CD14-positive monocyte (primary cell): ENCODE results near the gene SETD6. TPM values are rescaled to one million over a fixed set of nuclear protein-coding genes. Genes with fewer than 3 reads are reported as not detected.
A peak's percentile ranks its signal among the peaks of the same experiment; 100 is the strongest.

Experiments
- DNase-seq, 3 donors: peaks; one replicate each; pipeline ENCODE4 v3.0.0-alpha.2; 2011 to 2022
- H2AFZ ChIP-seq: 2 replicates; pipeline ENCODE4 v1.6.0; 2012; ENCODE audit warnings: mild to moderate bottlenecking, low read depth, low read length, inconsistent platforms; ENCODE audit not compliant: insufficient read depth, poor library complexity, severe bottlenecking
- H3K27ac ChIP-seq, 2 donors: 1 replicate in 1 of 2; 2 replicates in 1 of 2; pipeline ENCODE4 v1.5.1; 2012 to 2013; ENCODE audit warnings: low read length in 2 of 2, control low read depth in 1 of 2, inconsistent platforms in 1 of 2, low read depth in 1 of 2, mild to moderate bottlenecking in 1 of 2
- H3K27me3 ChIP-seq, 2 donors: one replicate each; pipeline versions ENCODE4 v1.6.0 to v1.6.1; 2011 to 2013; ENCODE audit warnings: low read length in 2 of 2; ENCODE audit not compliant: control insufficient read depth in 2 of 2, insufficient read depth in 2 of 2
- H3K36me3 ChIP-seq, 2 donors: replicated peaks in 1 of 2; 1 replicate in 1 of 2; 2 replicates in 1 of 2; pipeline versions ENCODE4 v1.5.1 to v1.6.1; 2012 to 2013; ENCODE audit warnings: low read length in 2 of 2, control low read depth in 1 of 2, inconsistent platforms in 1 of 2, mild to moderate bottlenecking in 1 of 2; ENCODE audit not compliant: insufficient read depth in 2 of 2, control insufficient read depth in 1 of 2
- H3K4me1 ChIP-seq, 2 donors: 1 replicate in 1 of 2; 2 replicates in 1 of 2; pipeline versions ENCODE4 v1.5.1 to v1.6.1; 2012 to 2013; ENCODE audit warnings: low read length in 2 of 2, control low read depth in 1 of 2, inconsistent platforms in 1 of 2, mild to moderate bottlenecking in 1 of 2, moderate library complexity in 1 of 2; ENCODE audit not compliant: insufficient read depth in 2 of 2, control insufficient read depth in 1 of 2
- H3K4me2 ChIP-seq: replicated peaks from 2 replicates; pipeline ENCODE3; 2012; ENCODE audit warnings: low read length, moderate library complexity, mild to moderate bottlenecking; ENCODE audit not compliant: poor library complexity, severe bottlenecking; ENCODE audit errors: extremely low read depth
- H3K4me3 ChIP-seq, 3 experiments: fragments of 200-600 bp in 1 of 3; sonication (generic) in 1 of 3; replicated peaks in 1 of 3; 1 replicate in 2 of 3; 2 replicates in 1 of 3; pipeline ENCODE4 v1.5.1; 2011 to 2013; ENCODE audit warnings: low read length in 3 of 3, mild to moderate bottlenecking in 3 of 3, control low read depth in 2 of 3, low read depth in 2 of 3, inconsistent platforms in 1 of 3, moderate library complexity in 1 of 3
- H3K79me2 ChIP-seq: 2 replicates; pipeline ENCODE4 v1.6.0; 2012; ENCODE audit warnings: mild to moderate bottlenecking, control low read depth, inconsistent platforms, low read length, moderate library complexity; ENCODE audit not compliant: insufficient read depth
- H3K9ac ChIP-seq: 2 replicates; pipeline ENCODE4 v1.6.0; 2017; ENCODE audit warnings: low read length, mild to moderate bottlenecking; ENCODE audit not compliant: insufficient read depth, poor library complexity, severe bottlenecking
- H3K9me3 ChIP-seq, 2 donors: replicated peaks in 1 of 2; 1 replicate in 1 of 2; 2 replicates in 1 of 2; pipeline versions ENCODE4 v1.5.1 to v1.6.1; 2012 to 2013; ENCODE audit warnings: low read length in 2 of 2, control low read depth in 1 of 2; ENCODE audit not compliant: control insufficient read depth in 1 of 2, insufficient read depth in 1 of 2
- H4K20me1 ChIP-seq: 2 replicates; pipeline ENCODE4 v1.6.0; 2012; ENCODE audit warnings: mild to moderate bottlenecking, low read length, control low read depth, moderate library complexity; ENCODE audit not compliant: insufficient read depth
- H3K27ac Mint-ChIP-seq, 7 donors: one replicate each; pipeline ENCODE4 v1.8.0; 2020; ENCODE audit warnings: mild to moderate bottlenecking in 7 of 7, mixed read lengths in 7 of 7, moderate library complexity in 6 of 7, inconsistent platforms in 2 of 7
- H3K27me3 Mint-ChIP-seq, 3 donors: one replicate each; pipeline ENCODE4 v1.8.0; 2021 to 2022; ENCODE audit warnings: low read depth in 3 of 3, mild to moderate bottlenecking in 3 of 3, mixed read lengths in 3 of 3, moderate library complexity in 3 of 3, inconsistent platforms in 1 of 3
- H3K36me3 Mint-ChIP-seq, 2 donors: one replicate each; pipeline ENCODE4 v1.8.0; 2020; ENCODE audit warnings: mixed read lengths in 2 of 2, inconsistent platforms in 1 of 2, mild to moderate bottlenecking in 1 of 2
- H3K4me1 Mint-ChIP-seq: one replicate; pipeline ENCODE4 v1.8.0; 2020; ENCODE audit warnings: mild to moderate bottlenecking, mixed read lengths
- H3K4me3 Mint-ChIP-seq, 2 donors: one replicate each; pipeline ENCODE4 v1.8.0; 2020; ENCODE audit warnings: mild to moderate bottlenecking in 2 of 2, mixed read lengths in 2 of 2, moderate library complexity in 1 of 2
- H3K9me3 Mint-ChIP-seq, 7 donors: one replicate each; pipeline ENCODE4 v1.8.0; 2020 to 2022; ENCODE audit warnings: mixed read lengths in 7 of 7, mild to moderate bottlenecking in 6 of 7, moderate library complexity in 6 of 7, inconsistent platforms in 2 of 7
- CTCF ChIP-seq: fragments of 200-600 bp; IDR thresholded peaks from one replicate; pipeline ENCODE4 v1.8.0; 2022; ENCODE audit warnings: antibody characterized with exemption, mild to moderate bottlenecking
- WGBS: methylation state at CpG from one replicate; pipeline ENCODE4 v1.1.5; 2013; ENCODE audit warnings: missing lambda C conversion rate; ENCODE audit not compliant: insufficient coverage; 5-methylcytosine and 5-hydroxymethylcytosine counted together
- intact Hi-C, 2 donors: fragments of 100-400 bp; cut with micrococcal nuclease; formaldehyde crosslinking; loops; one replicate each; pipeline versions ENCODE4 v1.15.0 to v1.15.1; 2023
- polyA plus RNA-seq, 3 donors: library from polyadenylated mRNA; depleted of rRNA in 1 of 3; unstranded in 2 of 3; stranded (reverse) in 1 of 3; fragments of 300-500 nt in 2 of 3; fragments of >200 nt in 1 of 3; fragmentation: Illumina TruSeq in 2 of 3; gene quantifications; 1 replicate in 2 of 3; 2 replicates in 1 of 3; pipeline ENCODE4 v1.2.3, GENCODE V29; 2012 to 2021

Gene SETD6
- polyA plus RNA-seq, 3 donors, result 2.5 to 13.7 (median 3.4) TPM

GRCh38 chr16:58497935-58498334, 17.4 kb upstream of the SETD6 start:
- intact Hi-C loops, result no loop called here
- H3K27me3 ChIP-seq, result peaks cover 15 to 35% of the 10 kb centered on the region in 2 donors
- Mint-ChIP-seq H3K36me3 (no peaks in the 10 kb centered on the region), H3K9me3 (peaks cover 0 to 4% (median 1%) of the 10 kb centered on the region in 7 donors), H3K4me1 (peaks cover 14% of the 10 kb centered on the region), H3K27ac (peak overlapping the region in 1 of 7 donors; percentile 53), H3K27me3 (peaks cover 41 to 66% (median 55%) of the 10 kb centered on the region in 3 donors), H3K4me3 (no peak overlapping the region)
- H4K20me1 ChIP-seq, result no peaks in the 10 kb centered on the region
- no peak overlapping the region for H3K4me3 ChIP-seq
- peaks cover 0 to 23% of the 10 kb centered on the region in 2 donors for H3K9me3 ChIP-seq
- no peak overlapping the region for H2AFZ ChIP-seq
- 58% methylated on average over 4 of the region's 5 CpGs for WGBS
- H3K27ac ChIP-seq, result no peak overlapping the region
- H3K9ac ChIP-seq, result no peak overlapping the region
- no peak overlapping the region for H3K4me2 ChIP-seq
- H3K79me2 ChIP-seq, result no peaks in the 10 kb centered on the region
- DNase-seq, result no peak
- TF ChIP-seq CTCF, result no peak
- no peaks in the 10 kb centered on the region for H3K36me3 ChIP-seq
- H3K4me1 ChIP-seq, result peaks cover 5 to 12% of the 10 kb centered on the region in 2 donors

GRCh38 chr16:58498341-58499091, 16.8 kb upstream of the SETD6 start:
- Mint-ChIP-seq H3K27me3 (peaks cover 43 to 70% (median 57%) of the 10 kb centered on the region in 3 donors), H3K36me3 (no peaks in the 10 kb centered on the region), H3K27ac (peak overlapping the region in 1 of 7 donors; percentile 53), H3K4me3 (peak overlapping the region in 1 of 2 donors; percentile 51), H3K4me1 (peaks cover 14% of the 10 kb centered on the region), H3K9me3 (peaks cover 0 to 4% (median 1%) of the 10 kb centered on the region in 7 donors)
- Histone ChIP-seq H3K4me3 (no peak overlapping the region), H3K4me1 (peaks cover 5 to 12% of the 10 kb centered on the region in 2 donors), H4K20me1 (no peaks in the 10 kb centered on the region), H3K27ac (no peak overlapping the region), H2AFZ (no peak overlapping the region), H3K4me2 (no peak overlapping the region), H3K79me2 (no peaks in the 10 kb centered on the region), H3K27me3 (peaks cover 15 to 38% of the 10 kb centered on the region in 2 donors), H3K9me3 (peaks cover 0 to 23% of the 10 kb centered on the region in 2 donors), H3K9ac (no peak overlapping the region), H3K36me3 (no peaks in the 10 kb centered on the region)
- 72% methylated on average over 9 of the region's 9 CpGs for WGBS
- intact Hi-C loops, result no loop called here
- no peak for TF ChIP-seq CTCF
- DNase-seq, result no peak
